GM19328 (cell line): ENCODE measurements around the gene HENMT1.
"Not testable (repeated sequence)": the region's sequence is repeated elsewhere in the genome, so short reads cannot be mapped to it uniquely, and the experiment has no call there.

ENCODE experiments used
- ATAC-seq: cut with Tn5 transposase; IDR thresholded peaks from one replicate; pipeline ENCODE4 v1.9.1; 2021; ENCODE audit warnings: mild to moderate bottlenecking, moderate library complexity; ENCODE audit not compliant: unreplicated experiment

The HENMT1 gene

DNA sequence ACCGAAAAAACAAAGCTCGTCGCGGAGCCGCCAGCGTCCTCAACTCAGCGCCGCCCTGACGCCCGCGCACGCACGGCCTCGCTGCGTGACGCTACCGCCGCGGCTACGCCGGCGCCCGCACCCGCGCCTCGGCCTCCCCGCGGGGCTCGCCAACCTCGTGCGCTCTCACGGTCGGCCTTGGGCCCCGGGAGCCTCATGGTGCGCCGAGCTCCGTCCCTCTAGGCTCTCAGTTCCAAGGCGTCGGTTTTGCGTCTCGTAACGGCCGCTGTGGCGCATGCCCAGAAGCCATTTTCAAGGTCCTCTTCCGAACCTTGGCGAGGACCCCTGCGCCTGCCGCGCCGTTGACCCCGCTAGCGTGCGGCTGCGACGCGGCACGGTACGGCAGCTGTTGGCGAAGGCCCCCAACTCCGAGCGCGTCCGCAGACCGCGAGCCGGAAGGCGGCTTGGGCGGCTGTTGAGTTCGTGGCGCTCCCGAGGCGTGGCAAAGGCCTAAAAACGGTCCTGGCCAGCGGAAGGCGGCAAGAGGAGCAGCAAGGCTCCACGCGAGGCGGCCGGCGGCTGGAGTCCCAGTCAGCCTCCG, at the start of gene HENMT1:
Gene HENMT1 (minus strand): TSS at position 64 of the 580 bp plus-strand sequence. CDS start 1,209 bp downstream, outside the sequence.
- peak; percentile 82 for ATAC-seq

DNA sequence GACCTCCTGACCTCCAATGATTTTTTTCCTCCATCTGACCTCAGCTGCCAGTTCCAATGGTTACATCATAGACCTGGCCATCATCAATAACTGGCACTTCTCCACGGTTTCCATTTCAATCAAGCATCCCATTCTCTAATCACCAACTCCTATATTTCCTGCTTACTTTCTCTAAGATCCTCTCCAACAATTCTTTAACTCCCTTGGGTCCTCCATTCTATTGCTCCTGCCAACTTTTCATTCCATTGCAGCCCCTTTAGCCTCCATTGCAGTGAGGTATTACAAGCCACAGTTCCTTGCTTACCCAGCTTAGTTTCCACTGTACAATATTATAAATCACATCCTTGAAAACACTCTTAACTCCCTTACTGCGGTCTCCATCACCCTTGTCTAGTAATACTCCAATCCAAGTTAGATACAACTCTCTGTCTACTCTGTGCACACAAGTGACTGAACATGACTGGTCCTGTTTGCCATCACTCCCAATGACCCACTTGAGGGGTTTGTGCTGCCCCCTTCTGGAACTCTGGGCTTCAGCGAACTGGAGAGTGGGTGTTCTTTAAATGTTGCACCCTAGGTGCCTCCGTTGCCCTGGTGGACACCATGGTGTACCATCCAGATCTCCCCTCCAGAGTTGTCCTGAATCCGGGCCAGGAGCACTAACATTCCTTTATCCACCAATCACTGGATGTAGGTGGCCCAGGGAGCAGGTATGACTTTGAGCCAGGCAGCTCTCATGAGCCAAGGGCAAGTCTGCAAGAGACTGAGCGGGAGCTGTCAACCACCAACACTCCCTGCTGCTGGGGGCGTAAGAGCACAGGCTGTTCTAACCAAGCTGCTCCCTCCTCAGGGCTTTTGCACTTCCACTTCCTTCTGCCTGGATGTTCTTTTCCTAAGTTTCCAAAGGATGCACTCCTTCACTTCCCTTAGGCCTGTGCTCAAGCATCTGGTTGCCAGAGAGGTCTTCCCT, 48.1 kb upstream of the HENMT1 start:
- no peak for ATAC-seq

DNA sequence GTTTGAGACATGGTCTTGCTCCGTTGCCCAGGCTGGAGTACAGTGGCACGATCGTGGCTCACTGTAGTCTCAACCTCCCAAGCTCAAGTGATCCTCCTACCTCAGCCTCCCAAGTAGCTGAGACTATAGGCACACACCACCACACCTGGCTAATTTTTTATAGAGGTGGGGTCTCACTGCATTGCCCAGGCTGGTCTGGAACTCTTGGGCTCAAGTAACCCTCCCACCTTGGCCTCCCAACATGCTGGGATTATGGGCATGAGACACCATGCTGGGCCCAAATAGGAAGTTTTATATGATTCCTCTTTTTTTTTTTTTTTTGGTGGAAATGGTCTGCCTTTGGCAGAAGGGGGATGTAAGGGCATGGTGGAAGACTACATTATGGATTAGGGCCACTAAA, 45.8 kb upstream of the HENMT1 start:
- no peak for ATAC-seq

DNA sequence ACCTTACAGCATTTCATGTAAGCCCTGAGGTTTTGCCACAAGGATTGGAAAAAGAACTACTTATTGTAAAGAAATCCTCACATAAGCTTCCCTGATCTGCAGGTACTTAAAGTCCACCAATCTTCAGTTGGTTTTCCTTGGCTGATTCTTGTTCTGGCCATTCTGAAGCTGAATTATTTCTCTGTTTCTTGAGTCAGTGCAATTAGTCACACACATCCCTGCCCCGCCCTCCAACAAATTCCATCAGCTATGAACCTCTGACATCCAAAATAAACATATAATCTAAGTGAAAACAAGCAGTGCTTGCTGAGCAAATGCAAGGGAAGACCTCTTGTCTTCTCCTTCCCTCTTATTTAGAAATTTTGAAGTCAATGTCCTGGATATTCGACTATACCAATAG, 43.6 kb upstream of the HENMT1 start:
- ATAC-seq, result no peak

DNA sequence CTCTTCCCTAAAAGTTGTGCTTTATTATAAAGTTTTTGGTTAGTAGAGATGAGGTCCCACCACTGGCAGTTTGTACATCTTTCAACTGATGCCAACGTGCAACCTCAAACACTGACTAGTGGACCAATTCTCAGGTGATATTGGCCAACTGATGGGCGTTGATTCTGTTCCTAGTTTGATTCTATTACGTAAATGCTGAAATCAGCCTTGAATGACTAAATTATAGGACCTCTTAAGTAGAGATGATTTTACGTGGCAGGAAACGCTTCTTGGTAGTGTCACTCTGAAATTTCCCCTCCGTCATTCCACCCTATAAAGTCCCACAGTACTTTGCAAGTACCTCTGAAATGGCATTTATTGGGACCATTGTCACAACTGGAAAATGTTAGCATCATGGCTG, 43.0 kb upstream of the HENMT1 start:
- no peak for ATAC-seq

DNA sequence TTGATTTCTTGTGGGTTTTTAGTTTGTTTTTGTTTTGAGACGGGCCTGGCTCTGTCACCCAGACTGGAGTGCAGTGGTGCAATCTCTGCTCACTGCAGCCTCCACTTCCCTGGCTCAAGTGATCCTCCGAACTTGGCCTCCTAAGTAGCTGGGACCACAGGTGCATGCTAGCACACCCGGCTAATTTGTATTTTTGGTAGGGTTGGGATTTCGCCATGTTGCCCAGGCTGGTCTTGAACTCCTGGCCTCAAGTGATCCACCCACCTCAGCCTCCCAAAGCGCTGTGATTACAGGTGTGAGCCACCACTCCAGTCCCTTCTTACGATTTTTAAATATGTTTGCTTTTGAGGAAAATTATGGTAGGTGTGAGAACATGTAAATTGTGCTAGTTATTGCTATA, 41.2 kb upstream of the HENMT1 start:
- ATAC-seq, result not testable (repeated sequence)

DNA sequence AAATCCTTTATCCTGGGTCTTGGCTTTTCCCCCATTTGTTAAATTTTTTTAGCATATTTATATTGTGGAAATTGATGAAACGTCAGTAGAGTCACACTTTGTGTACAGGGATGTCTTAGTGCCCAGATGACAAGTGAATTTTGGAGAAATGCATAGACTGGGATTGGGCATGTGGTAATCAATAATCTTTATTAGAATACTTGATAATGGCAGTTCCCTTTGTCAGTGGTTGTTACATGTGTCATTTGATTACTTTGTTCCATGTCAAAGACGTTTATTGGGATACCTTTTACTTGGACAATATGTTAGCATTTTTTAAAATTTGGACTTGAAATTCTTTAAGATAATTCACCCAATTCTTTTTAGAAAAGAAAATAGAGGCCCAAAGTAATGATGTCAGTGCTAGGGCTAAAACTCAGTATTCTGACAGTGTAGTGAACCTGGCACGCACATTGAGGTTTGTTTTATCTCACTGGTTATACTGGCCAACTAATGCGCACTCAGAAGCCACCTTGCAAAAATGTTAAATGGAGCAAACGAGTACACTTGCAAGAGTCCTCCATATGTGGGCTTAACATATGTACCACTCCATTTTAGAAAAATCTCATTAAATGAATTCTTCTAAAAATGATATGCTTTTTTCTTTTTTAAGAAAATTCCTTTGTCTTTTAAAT, 40.4 kb upstream of the HENMT1 start:
- ATAC-seq, result no peak

DNA sequence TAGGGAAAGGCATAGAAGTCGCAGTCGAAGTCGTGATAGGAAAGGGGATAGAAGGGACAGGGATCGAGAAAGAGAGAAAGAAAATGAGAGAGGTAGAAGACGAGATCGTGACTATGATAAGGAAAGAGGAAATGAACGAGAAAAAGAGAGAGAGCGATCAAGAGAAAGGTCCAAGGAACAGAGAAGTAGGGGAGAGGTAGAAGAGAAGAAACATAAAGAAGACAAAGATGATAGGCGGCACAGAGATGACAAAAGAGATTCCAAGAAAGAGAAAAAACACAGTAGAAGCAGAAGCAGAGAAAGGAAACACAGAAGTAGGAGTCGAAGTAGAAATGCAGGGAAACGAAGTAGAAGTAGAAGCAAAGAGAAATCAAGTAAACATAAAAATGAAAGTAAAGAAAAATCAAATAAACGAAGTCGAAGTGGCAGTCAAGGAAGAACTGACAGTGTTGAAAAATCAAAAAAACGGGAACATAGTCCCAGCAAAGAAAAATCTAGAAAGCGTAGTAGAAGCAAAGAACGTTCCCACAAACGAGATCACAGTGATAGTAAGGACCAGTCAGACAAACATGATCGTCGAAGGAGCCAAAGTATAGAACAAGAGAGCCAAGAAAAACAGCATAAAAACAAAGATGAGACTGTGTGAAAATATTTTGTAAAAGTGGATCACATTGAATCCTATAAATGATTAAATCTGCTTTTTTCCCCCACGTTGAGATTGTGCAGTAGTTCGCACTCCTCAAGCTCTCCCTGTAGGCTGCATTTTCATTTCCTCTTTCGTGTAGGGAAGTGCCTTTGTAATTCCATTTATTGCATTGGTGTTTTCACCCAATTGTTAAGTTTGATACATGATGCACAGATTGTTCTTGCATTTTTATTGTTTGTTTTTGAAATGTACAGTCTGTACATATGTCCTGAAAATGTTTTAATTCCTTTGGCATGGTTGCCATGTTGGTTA, 38.8 kb upstream of the HENMT1 start:
- no peak for ATAC-seq

DNA sequence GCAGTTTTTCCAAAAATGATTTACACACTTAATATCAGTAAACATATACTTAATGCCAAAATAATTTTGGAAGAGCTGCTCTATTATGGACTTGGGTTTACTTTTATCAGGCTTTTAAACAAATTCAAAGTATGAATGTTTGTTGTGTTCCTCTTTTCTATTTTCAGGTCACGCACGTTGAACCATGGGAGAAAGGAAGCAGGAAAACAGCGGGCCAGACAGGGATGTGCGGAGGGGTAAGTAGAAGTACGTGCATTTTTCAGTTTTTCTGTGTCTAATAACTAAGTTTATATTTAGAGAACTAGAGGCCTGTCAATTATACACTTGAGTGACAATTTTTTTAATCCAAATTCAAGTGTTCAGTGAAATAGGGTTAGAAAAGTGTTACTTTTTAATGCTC, 34.6 kb upstream of the HENMT1 start:
- ATAC-seq, result no peak

DNA sequence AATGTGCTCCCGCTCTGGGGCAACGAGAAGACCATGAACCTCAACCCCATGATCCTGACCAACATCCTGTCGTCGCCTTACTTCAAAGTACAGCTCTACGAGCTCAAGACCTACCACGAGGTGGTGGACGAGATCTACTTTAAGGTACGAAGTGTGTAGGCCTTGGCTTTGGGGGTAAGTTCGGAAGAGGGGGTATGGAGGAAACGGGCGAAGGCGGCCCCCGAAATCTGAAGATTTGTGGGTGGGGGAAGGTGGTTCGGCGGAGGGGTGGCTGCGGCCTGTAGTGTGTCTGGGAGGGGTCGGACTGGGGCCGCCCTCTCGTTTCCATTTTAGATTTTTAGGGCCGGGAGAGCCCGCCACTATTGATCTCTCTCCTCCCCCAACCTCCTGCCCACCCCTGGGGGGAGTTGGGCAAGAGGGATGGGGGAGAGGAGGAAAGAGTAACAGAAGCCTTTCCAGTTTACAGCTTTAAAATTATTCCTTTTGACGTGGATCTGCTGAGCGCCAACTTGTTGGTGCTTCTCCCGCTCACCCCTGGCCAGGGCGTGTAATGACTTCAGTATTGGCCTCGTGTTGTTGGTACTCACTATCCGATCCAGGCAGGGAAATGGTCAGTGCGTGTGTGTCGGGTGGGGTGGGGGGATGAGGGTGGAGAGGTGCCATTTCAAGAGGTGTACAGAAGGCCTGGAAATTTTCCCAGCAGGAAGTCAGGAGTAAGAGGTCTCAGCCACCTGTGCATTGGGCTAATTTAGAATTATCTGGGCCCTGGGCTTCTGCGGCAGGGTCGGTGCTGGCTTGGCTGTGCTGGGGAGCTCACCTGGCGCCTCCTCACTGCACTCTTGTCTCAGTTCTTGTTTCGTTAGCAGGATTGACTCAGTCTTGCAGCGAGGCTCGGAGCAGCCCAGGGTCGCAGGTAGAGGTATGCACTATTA, 32.1 kb upstream of the HENMT1 start:
- peak; percentile 53 for ATAC-seq

DNA sequence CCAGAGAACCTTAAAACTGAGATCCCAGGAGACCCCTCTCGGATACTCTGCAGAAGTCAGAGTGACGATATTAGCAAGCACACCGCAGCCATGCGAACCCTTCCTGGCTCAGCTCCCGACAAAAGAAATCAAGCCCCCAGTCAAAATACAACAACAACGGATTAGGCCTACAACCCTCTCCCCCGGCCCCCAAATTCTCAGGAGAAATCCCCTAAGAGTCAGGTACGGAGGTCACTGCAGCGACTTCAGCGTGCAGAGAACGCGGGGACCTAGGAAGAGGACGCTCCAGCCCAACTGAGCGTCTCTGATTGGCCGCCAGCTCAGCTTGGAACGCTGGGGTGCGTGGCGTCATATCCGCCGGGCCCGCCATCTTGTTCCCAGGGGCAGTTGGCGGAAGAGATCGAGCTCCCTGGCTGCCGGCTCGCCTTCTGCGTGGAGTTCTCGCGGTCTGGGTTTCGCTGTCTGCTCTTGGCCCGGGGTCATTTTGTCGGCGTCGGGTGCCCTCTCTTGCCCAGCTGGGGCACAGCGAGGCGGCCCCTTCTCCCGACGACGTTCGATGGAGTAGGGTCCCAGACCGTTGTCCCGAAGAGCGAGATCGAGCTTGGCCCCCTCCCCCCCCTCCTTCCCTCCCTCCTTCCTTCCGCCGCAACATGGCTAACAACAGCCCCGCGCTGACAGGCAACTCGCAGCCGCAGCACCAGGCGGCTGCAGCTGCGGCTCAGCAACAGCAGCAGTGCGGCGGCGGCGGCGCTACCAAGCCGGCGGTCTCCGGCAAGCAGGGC, 31.2 kb upstream of the HENMT1 start, which contains the start of gene PRPF38B:
Gene PRPF38B (plus strand): TSS at position 369 of the 782 bp plus-strand sequence. CDS start 282 bp downstream, at position 651.
- ATAC-seq, result peak; percentile 87

DNA sequence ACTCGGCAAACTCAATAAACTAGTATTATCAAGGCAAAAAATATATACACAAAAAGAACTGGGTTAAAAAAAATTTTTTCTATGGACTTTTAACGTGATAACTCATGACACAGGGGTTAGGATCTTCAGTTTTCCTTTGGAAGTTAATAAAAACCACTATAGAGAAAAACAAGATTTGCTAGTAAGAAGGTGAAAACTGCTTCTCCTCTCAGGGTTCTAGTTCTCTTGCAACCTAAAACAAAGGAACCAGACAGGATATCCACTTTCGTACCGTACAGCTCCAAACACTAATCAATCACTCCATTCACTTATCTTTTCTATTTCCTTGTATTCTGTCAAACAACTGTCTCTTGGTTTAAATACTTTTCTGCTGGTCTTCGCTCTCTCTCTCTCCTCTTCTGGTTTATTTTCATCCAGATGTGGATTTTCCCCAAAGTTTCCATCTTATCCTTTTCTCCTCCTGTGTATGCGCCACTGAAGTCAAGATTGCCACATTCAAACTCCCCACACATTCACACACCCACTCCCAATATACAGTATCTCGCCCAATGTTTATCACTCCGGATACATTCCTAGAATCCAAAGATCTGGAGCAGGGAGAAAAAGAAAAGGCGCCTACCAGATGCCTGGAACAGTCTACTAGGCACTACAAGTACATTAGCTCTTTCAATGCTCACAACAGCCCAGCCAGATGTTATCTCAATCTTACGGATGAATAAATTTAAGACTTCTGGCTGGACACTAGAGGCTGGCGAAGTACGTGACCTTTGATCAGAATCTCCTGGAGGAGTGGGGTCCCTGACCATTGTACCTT, 30.4 kb upstream of the HENMT1 start:
- ATAC-seq, result peak; percentile 2

DNA sequence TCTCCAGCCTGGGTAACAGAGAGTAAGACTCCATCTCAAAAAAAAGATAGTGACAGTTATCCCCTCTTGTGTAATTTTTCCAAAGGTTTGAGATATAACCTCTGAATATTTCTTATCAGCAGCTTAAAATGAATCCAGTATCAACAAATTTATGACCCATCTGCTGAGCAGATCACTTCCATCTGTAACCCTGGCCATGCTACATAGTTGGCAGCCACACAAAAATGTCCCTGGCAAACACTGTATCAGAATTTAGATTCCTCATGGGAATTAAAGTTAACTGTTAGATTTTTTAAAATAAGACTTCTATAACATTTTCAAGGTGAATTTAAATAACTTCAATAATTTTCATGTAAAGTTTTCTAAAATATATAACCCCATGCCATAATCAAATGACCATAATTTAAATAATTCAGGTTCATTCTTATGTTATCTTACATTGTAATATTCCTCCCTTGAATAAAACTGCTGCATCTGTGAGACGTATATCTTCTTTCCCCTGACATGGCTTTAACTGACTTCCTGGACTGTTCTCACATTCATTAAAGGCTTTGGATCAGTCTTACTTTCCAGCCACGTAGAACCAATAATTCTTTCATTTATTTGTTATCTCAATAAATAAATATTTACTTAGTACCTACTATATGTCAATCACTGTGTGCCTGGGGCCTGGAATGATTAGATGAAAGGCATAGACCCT, 25.9 kb upstream of the HENMT1 start:
- ATAC-seq, result no peak

DNA sequence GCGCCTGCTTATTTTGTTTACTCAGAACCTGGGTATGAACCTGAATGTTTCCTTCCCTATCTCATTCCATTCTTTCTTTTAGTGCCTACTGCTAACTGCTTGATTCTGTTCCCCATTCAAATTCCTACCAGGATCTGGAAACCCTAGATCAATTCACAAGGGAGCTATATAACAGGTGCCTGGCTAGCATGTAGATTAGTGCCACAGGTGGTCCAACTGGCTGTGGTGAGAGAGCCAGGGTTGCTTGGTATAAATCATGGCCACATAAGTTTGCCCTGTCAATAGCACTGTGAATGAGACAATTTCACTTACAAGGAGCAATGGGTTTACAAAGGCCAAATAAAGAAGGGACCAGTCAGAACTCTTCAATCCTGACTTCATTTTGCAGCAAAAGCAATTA, 24.6 kb upstream of the HENMT1 start:
- ATAC-seq, result no peak

DNA sequence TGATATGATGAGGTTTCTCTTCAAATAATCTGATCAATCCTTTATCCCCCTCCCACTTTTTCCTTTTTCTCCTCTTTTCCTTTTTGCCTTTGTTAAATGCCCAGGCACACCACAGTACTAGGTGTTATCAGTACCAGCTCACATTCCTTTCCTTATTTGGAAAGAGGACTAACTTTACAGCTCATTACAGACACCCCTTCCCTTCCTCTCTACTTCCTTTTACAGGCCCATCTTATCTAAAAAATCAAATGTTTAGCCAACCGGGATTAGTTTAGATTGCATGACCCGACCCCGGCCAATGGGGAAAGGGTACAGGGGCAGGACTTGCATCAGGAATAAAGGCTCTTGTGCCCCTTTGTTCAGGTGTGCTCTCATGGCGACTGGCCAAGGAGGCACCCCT, 20.8 kb upstream of the HENMT1 start:
- not testable (repeated sequence) for ATAC-seq

DNA sequence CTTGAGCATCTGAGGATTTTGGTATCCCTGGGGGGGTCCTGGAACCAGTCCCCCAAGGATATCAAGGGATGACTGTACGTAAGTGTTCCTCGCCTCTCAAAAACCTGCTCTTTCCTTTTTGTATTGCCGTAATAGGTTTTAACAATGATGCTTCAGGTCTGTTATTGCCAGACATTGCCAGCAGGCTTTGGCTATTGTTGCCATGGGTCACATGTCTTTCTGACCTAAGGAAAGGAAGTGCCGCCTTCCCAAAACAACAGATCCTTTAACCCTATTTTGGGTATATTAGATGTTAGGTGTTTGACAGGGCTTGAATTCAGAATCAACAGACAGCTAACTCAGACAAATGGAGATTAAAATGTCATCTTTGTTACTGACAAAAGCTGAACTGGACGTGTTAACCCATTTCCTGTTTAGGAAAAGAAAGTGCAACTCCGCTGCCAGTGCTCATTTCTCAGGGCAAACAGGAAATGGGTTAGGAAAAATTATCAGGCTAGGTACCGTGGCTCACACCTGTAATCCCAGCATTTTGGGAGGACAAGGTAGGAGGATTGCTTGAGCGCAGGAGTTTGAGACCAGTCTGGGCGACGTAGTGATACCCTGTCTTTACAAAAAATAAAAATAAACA, 18.8 kb upstream of the HENMT1 start:
- no peak for ATAC-seq

DNA sequence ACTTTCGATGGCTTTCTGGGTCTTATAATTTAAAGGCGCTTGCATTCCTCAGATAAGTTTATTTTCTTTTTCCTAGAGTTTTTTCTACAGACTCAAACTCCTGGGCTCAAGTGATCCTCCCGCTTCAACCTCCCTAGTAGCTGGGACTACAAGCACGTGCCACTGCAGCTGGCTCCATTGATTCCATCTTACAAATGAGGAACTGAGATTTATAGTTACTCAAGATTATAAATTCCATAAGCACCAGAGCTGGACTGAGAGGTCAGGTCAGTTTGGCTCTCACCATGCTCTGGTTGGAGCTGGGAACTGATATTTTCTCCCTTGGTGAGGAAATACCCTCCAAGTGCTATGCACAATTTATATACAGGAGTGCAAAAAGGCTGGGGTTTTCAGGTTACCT, 17.8 kb upstream of the HENMT1 start:
- no peak for ATAC-seq
